Measurements from ENCODE around the gene IFT25.
"Not testable (repeated sequence)": the region's sequence is repeated elsewhere in the genome, so short reads cannot be mapped to it uniquely, and the experiment has no call there.

IFT25 gene

DNA sequence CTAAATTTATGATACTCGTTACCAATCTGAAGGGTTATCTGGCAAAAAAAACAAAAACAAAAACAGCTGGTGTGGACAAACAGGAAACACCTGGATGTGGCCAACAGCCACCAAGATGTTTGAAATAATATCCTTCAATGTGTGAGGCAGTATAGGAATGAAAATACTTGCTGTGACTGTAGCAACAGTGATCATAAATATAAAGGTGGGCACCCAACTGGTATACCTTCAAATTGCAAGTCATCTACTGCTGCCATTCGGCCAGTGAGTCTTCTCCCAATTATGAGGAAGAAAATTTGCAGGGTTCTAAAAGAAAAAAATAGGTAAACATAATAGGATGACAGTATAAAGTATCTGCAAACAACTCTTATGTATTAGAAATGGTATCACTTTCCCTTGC, 56.8 kb downstream of the IFT25 start:
- Histone ChIP-seq H3K27me3 (ENCODE audit: insufficient read depth, low read length) (no peaks in the 10 kb centered on the region), H2AFZ (ENCODE audit: low read depth, low read length) (no peak overlapping the region), H3K36me3 (ENCODE audit: insufficient read depth, low read length) (peaks cover 27% of the 10 kb centered on the region), H3K9me3 (ENCODE audit: low read length) (no peaks in the 10 kb centered on the region), H3K4me3 (ENCODE audit: low read length) (peak overlapping the region; percentile 98), H3K4me1 (ENCODE audit: insufficient read depth, low read length) (peaks cover 9% of the 10 kb centered on the region)

DNA sequence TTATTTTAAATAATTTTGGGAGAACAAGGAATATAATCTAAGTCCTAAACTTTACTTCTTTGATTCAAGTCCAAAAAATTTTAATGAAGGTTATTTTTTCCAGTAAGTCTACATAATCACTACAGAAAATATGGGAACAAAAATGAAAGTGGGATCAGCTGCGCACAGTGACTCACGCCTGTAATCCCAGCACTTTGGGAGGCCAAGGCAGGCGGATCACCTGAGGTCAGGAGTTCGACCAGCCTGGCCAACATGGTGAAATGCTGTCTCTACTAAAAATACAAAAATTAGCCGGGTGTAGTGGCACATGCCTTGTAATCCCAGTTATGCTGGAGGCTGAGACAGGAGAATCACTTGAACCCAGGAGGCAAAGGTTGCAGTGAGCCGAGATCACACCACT, 61.9 kb downstream of the IFT25 start:
- not testable (repeated sequence) for H2AFZ ChIP-seq (ENCODE audit: low read depth, low read length); H3K4me1 ChIP-seq (ENCODE audit: insufficient read depth, low read length); H3K4me3 ChIP-seq (ENCODE audit: low read length); H3K27me3 ChIP-seq (ENCODE audit: insufficient read depth, low read length); H3K9me3 ChIP-seq (ENCODE audit: low read length)
- H3K36me3 ChIP-seq (ENCODE audit: insufficient read depth, low read length) = peaks cover 45% of the 10 kb centered on the region

DNA sequence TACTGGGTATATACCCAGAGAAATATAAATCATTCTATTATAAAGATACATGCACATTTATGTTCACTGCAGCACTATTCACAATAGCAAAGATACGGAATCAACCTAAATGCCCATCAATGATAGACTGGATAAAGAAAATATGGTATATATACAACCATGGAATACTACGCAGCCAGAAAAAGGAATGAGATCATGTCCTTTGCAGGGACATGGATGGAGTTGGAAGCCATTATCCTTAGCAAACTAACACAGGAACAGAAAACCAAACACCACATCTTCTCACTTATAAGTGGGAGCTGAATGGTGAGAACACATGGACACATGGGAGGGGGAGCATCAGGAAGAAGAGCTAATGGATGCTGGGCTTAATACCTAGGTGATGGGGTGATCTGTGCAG, 63.6 kb downstream of the IFT25 start:
- not testable (repeated sequence) for H2AFZ ChIP-seq (ENCODE audit: low read depth, low read length); H3K4me1 ChIP-seq (ENCODE audit: insufficient read depth, low read length); H3K9me3 ChIP-seq (ENCODE audit: low read length); H3K27me3 ChIP-seq (ENCODE audit: insufficient read depth, low read length); H3K4me3 ChIP-seq (ENCODE audit: low read length)
- peaks cover 49% of the 10 kb centered on the region for H3K36me3 ChIP-seq (ENCODE audit: insufficient read depth, low read length)

DNA sequence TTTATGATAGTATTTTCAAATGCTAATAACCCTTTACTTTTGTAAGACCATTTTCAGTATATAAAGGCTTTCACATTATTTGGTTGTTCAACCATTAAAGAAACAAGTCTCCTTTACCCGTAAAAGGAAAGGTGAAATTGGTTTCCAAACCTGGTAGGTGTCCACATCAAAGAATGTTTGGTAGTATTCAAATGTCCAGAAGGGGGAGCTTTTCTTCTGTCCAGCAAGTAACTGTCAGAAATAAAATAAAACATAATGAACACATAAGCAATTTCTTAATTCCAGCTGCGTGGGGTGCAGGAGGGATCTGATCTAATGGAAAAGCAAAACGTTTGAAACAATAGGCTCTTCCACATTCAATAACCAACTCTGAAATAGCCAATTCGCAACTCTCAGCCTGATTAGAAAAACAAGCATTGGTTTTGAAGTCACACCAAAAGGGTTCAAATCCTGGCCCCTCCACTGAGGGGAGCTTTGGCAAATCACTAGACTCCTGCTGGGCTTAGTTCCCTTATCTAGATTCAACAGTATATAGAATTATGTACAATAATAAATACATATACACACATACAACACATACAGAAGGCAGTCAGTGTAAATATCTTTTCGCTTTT, 66.9 kb downstream of the IFT25 start:
- H2AFZ ChIP-seq (ENCODE audit: low read depth, low read length) = no peak overlapping the region
- peaks cover 6% of the 10 kb centered on the region for H3K9me3 ChIP-seq (ENCODE audit: low read length)
- no peaks in the 10 kb centered on the region for H3K4me1 ChIP-seq (ENCODE audit: insufficient read depth, low read length)
- H3K4me3 ChIP-seq (ENCODE audit: low read length) = no peak overlapping the region
- H3K36me3 ChIP-seq (ENCODE audit: insufficient read depth, low read length) = peaks cover 50% of the 10 kb centered on the region
- no peaks in the 10 kb centered on the region for H3K27me3 ChIP-seq (ENCODE audit: insufficient read depth, low read length)

DNA sequence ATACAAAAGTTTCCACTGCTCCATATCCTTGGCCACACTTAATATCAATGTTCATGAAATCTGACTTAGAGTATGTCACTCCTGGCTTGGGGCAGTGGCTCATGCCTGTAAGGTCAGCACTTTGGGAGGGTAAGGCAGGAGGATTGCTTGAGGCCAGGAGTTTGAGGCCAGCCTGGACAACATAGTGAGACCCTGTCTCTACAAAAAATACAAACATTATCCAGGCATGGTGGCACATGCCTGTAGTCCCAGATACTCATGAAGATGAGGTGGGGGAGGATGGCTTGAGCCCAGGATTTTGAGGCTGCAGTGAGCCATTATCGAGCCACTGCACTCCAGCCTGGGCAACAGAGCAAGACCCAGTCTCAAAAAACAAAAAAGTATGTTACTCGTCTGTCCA, 70.3 kb downstream of the IFT25 start:
- H2AFZ ChIP-seq (ENCODE audit: low read depth, low read length); H3K9me3 ChIP-seq (ENCODE audit: low read length); H3K4me3 ChIP-seq (ENCODE audit: low read length); H3K27me3 ChIP-seq (ENCODE audit: insufficient read depth, low read length); H3K4me1 ChIP-seq (ENCODE audit: insufficient read depth, low read length): not testable (repeated sequence)
- H3K36me3 ChIP-seq (ENCODE audit: insufficient read depth, low read length) = peaks cover 62% of the 10 kb centered on the region

DNA sequence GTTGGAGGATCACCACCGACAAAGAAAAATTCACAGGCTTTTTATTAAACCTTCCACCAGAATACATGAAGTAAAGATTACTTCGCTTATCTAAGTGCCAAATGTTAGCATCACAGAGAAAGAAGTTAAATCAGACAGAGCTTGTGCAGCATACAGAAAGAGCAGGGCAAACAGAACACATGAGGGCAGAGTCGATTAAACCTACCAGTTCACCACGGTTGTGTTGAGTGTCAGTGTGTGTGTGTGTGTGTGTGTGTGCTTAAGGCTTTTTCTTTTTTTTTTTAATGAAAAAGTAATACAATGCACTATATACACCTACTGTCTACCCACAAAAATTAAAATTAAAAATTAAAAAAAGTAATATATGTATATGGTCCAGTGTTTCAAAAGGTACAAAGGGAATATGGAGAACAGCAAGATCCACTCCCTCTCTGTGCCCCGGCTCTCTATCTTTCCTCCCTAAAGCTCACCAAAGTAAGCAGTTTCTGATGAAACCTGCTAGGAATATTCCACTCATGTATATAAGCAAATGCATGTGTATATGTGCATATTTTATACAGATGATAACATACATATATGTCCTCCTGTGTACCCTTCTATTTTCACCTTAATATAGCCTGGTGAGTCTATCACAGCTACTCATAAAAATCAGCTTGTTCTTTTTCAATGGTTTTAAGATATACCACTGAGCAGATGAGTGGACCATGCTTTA, 73.6 kb downstream of the IFT25 start:
- Histone ChIP-seq H3K36me3 (ENCODE audit: insufficient read depth, low read length) (peaks cover 61% of the 10 kb centered on the region), H3K27me3 (ENCODE audit: insufficient read depth, low read length) (no peaks in the 10 kb centered on the region), H3K4me1 (ENCODE audit: insufficient read depth, low read length) (no peaks in the 10 kb centered on the region), H2AFZ (ENCODE audit: low read depth, low read length) (no peak overlapping the region), H3K9me3 (ENCODE audit: low read length) (no peaks in the 10 kb centered on the region), H3K4me3 (ENCODE audit: low read length) (no peak overlapping the region)
